HepG2 (cell line): ENCODE data around the gene CERS3. TPM values are rescaled to one million over a fixed set of nuclear protein-coding genes. Genes with fewer than 3 reads are reported as not detected.
A peak's percentile ranks its signal among the peaks of the same experiment; 100 is the strongest.

Experiments used
- BATF2 ChIP-seq: sonication (generic); formaldehyde crosslinking; IDR thresholded peaks from 2 replicates; pipeline ENCODE4 v1.8.0; 2022; ENCODE audit warnings: mild to moderate bottlenecking, missing genetic modification reagents, moderate library complexity
- CREB1 ChIP-seq, 2 experiments: fragments of 450-650 bp in 1 of 2; IDR thresholded peaks; 2 replicates each; pipeline ENCODE4 v1.6.1; 2016 to 2017; ENCODE audit warnings: control low read depth in 1 of 2, mild to moderate bottlenecking in 1 of 2, missing compliant biosample characterization in 1 of 2, missing genetic modification characterization in 1 of 2
- FOSL2 ChIP-seq: sonication (generic); formaldehyde crosslinking; IDR thresholded peaks from 2 replicates; pipeline ENCODE4 v1.4.0; 2020; ENCODE audit warnings: missing genetic modification reagents
- FOXC1 ChIP-seq: sonication (generic); formaldehyde crosslinking; IDR thresholded peaks from 2 replicates; pipeline ENCODE4 v1.8.0; 2022; ENCODE audit warnings: mild to moderate bottlenecking, missing genetic modification reagents, borderline replicate concordance
- FOXJ3 ChIP-seq: sonication (generic); formaldehyde crosslinking; IDR thresholded peaks from 2 replicates; pipeline ENCODE4 v1.4.0; 2020; ENCODE audit warnings: missing genetic modification reagents, mild to moderate bottlenecking, borderline replicate concordance
- KDM6A ChIP-seq: IDR thresholded peaks from 2 replicates; pipeline ENCODE4 v1.6.1; 2016; ENCODE audit warnings: low read depth
- MLLT10 ChIP-seq: sonication (generic); formaldehyde crosslinking; IDR thresholded peaks from 2 replicates; pipeline ENCODE4 v1.4.0; 2020; ENCODE audit warnings: missing genetic modification reagents
- MXI1 ChIP-seq: IDR thresholded peaks from 3 replicates; pipeline ENCODE4 v1.6.1; 2012; ENCODE audit warnings: low read depth, low read length, inconsistent platforms, borderline replicate concordance
- NFKBIZ ChIP-seq: IDR thresholded peaks from 2 replicates; pipeline ENCODE4 v1.6.1; 2018; ENCODE audit warnings: missing genetic modification reagents, missing compliant biosample characterization
- RNF219 ChIP-seq: sonication (generic); formaldehyde crosslinking; IDR thresholded peaks from 2 replicates; pipeline ENCODE4 v1.5.0; 2020; ENCODE audit warnings: mild to moderate bottlenecking, missing genetic modification reagents
- SATB2 ChIP-seq: sonication (generic); formaldehyde crosslinking; IDR thresholded peaks from 2 replicates; pipeline ENCODE4 v1.5.0; 2020; ENCODE audit warnings: missing genetic modification reagents
- SKI ChIP-seq: fragments of 450-650 bp; IDR thresholded peaks from one replicate; pipeline ENCODE4 v1.6.1; 2018; ENCODE audit warnings: mild to moderate bottlenecking; ENCODE audit not compliant: partially characterized antibody
- SNRNP70 ChIP-seq: fragments of 200-400 bp; formaldehyde crosslinking; IDR thresholded peaks from 2 replicates; pipeline ENCODE4 v1.6.1; 2017; ENCODE audit warnings: mild to moderate bottlenecking, low read depth, low read length, moderate library complexity
- STAT5B ChIP-seq: sonication (generic); formaldehyde crosslinking; IDR thresholded peaks from 2 replicates; pipeline ENCODE4 v1.4.0; 2020; ENCODE audit warnings: missing genetic modification reagents
- TAF1 ChIP-seq: sonication (generic); formaldehyde crosslinking; IDR thresholded peaks from 2 replicates; pipeline ENCODE4 v1.4.0; 2020; ENCODE audit warnings: missing genetic modification reagents
- ZMYM3 ChIP-seq: sonication (generic); formaldehyde crosslinking; IDR thresholded peaks from 2 replicates; pipeline ENCODE4 v1.5.1; 2020; ENCODE audit warnings: mild to moderate bottlenecking, missing genetic modification reagents
- ZNF136 ChIP-seq: sonication (generic); formaldehyde crosslinking; IDR thresholded peaks from 2 replicates; pipeline ENCODE4 v1.8.1; 2022; ENCODE audit warnings: low read depth, mild to moderate bottlenecking, moderate library complexity, missing genetic modification reagents
- ZNF326 ChIP-seq: sonication (generic); formaldehyde crosslinking; IDR thresholded peaks from 2 replicates; pipeline ENCODE4 v1.4.0; 2020; ENCODE audit warnings: missing genetic modification reagents, borderline replicate concordance
- ZNF335 ChIP-seq: sonication (generic); formaldehyde crosslinking; IDR thresholded peaks from 2 replicates; pipeline ENCODE4 v1.4.0; 2020; ENCODE audit warnings: missing genetic modification reagents
- ZNF569 ChIP-seq: sonication (generic); formaldehyde crosslinking; IDR thresholded peaks from 2 replicates; pipeline ENCODE4 v1.5.0; 2020; ENCODE audit warnings: mild to moderate bottlenecking, missing genetic modification reagents, moderate library complexity, borderline replicate concordance
- ZNF781 ChIP-seq: sonication (generic); formaldehyde crosslinking; IDR thresholded peaks from 2 replicates; pipeline ENCODE4 v1.5.1; 2020; ENCODE audit warnings: borderline replicate concordance, mild to moderate bottlenecking, missing genetic modification reagents; ENCODE audit errors: not compliant biosample characterization
- polyA plus RNA-seq, 8 experiments: library from polyadenylated mRNA; depleted of rRNA in 3 of 8; stranded (reverse) in 7 of 8; unstranded in 1 of 8; fragments of >200 nt; fragmentation: Illumina TruSeq in 4 of 8; extraction: Trizol in 4 of 8; gene quantifications; 2 replicates each; pipeline versions ENCODE4 v1.2.1 to v1.2.3, GENCODE V29; 2011 to 2016; ENCODE audit warnings: low read depth in 4 of 8, missing spikeins in 1 of 8, mixed read lengths in 1 of 8; ENCODE audit not compliant: insufficient read depth in 1 of 8
- total RNA-seq, 5 experiments: library from RNA; depleted of rRNA; stranded (reverse); fragments of >200 nt; fragmentation: Illumina TruSeq; extraction: Trizol; gene quantifications; 2 replicates each; pipeline ENCODE4 v1.2.3, GENCODE V29; 2016; ENCODE audit warnings: low read depth in 1 of 5
- TF ChIP-seq, protein P1 (sequence below): sonication (generic); formaldehyde crosslinking; IDR thresholded peaks from 2 replicates; pipeline ENCODE4 v1.4.0; 2020; ENCODE audit warnings: low read depth, missing genetic modification reagents

CERS3 gene
- total and polyA plus RNA-seq, 2 of the 13 experiments (the other 11 are each of a cell fraction or from before 2014, with no cell fraction given) = not detected

GRCh38 chr15:100350434-100351226, 178.1 kb downstream of the CERS3 start (continued):
- 0 out of 2 replicates have a peak, but pooled peaks have one; percentile 29 for TF ChIP-seq BATF2 (CRISPR knock-in tag)
- TF ChIP-seq STAT5B = 0 out of 2 replicates have a peak, but pooled peaks have one; percentile 35
- no peak for TF ChIP-seq TAF1
- no peak for TF ChIP-seq CREB1 (IDR thresholded peaks at IDR 0.05)
- TF ChIP-seq CREB1 (CRISPR knock-in tag; IDR thresholded peaks at IDR 0.05) = peak; percentile 74; the same call in 1 of the 2 replicates
- TF ChIP-seq NFKBIZ (CRISPR knock-in tag) = peak; percentile 63; the same call in 1 of the 2 replicates
- TF ChIP-seq MLLT10 = no peak
- no peak; the same call in 1 of the 2 replicates for TF ChIP-seq ZNF335 (CRISPR knock-in tag)
- TF ChIP-seq SATB2 (CRISPR knock-in tag) = no peak
- TF ChIP-seq SKI = peak; percentile 66
- no peak for TF ChIP-seq SNRNP70
- no peak for TF ChIP-seq RNF219
- 0 out of 3 replicates have a peak, but pooled peaks have one; percentile 3 for TF ChIP-seq MXI1
- no peak for TF ChIP-seq FOXJ3 (CRISPR knock-in tag)
- TF ChIP-seq FOXC1 = no peak
- TF ChIP-seq FOSL2 = peak; percentile 90
- no peak for TF ChIP-seq ZNF326
- no peak for TF ChIP-seq ZMYM3 (CRISPR knock-in tag)
- peak; percentile 15; the same call in 1 of the 2 replicates for TF ChIP-seq KDM6A
- TF ChIP-seq, protein P1, sequence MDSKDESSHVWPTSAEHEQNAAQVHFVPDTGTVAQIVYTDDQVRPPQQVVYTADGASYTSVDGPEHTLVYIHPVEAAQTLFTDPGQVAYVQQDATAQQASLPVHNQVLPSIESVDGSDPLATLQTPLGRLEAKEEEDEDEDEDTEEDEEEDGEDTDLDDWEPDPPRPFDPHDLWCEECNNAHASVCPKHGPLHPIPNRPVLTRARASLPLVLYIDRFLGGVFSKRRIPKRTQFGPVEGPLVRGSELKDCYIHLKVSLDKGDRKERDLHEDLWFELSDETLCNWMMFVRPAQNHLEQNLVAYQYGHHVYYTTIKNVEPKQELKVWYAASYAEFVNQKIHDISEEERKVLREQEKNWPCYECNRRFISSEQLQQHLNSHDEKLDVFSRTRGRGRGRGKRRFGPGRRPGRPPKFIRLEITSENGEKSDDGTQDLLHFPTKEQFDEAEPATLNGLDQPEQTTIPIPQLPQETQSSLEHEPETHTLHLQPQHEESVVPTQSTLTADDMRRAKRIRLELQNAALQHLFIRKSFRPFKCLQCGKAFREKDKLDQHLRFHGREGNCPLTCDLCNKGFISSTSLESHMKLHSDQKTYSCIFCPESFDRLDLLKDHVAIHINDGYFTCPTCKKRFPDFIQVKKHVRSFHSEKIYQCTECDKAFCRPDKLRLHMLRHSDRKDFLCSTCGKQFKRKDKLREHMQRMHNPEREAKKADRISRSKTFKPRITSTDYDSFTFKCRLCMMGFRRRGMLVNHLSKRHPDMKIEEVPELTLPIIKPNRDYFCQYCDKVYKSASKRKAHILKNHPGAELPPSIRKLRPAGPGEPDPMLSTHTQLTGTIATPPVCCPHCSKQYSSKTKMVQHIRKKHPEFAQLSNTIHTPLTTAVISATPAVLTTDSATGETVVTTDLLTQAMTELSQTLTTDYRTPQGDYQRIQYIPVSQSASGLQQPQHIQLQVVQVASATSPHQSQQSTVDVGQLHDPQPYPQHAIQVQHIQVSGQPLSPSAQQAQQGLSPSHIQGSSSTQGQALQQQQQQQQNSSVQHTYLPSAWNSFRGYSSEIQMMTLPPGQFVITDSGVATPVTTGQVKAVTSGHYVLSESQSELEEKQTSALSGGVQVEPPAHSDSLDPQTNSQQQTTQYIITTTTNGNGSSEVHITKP (CRISPR knock-in tag) = no peak
- TF ChIP-seq ZNF136 (CRISPR knock-in tag) = no peak; the same call in 1 of the 2 replicates
- TF ChIP-seq ZNF569 = no peak
- no peak for TF ChIP-seq ZNF781 (CRISPR knock-in tag)
